ENCODE results near the gene SPATA32. TPM values are rescaled to one million over a fixed set of nuclear protein-coding genes. Genes with fewer than 3 reads are reported as not detected.
A peak's percentile ranks its signal among the peaks of the same experiment; 100 is the strongest.

SPATA32 gene
- total RNA-seq, 2 donors from 2014 or later = not detected

- Histone ChIP-seq H3K9me3 (no peaks in the 10 kb centered on the region), H3K27me3 (peaks cover 10% of the 10 kb centered on the region), H3K27ac (no peak overlapping the region), H3K36me3 (no peaks in the 10 kb centered on the region), H3K9ac (ENCODE audit: low read depth in 2 of 2, low read length in 2 of 2) (peak overlapping the region in 1 of 2 donors; percentile 38), H3K4me1 (peaks cover 8% of the 10 kb centered on the region), H3K4me3 (no peak overlapping the region)
- TF ChIP-seq, protein P1, sequence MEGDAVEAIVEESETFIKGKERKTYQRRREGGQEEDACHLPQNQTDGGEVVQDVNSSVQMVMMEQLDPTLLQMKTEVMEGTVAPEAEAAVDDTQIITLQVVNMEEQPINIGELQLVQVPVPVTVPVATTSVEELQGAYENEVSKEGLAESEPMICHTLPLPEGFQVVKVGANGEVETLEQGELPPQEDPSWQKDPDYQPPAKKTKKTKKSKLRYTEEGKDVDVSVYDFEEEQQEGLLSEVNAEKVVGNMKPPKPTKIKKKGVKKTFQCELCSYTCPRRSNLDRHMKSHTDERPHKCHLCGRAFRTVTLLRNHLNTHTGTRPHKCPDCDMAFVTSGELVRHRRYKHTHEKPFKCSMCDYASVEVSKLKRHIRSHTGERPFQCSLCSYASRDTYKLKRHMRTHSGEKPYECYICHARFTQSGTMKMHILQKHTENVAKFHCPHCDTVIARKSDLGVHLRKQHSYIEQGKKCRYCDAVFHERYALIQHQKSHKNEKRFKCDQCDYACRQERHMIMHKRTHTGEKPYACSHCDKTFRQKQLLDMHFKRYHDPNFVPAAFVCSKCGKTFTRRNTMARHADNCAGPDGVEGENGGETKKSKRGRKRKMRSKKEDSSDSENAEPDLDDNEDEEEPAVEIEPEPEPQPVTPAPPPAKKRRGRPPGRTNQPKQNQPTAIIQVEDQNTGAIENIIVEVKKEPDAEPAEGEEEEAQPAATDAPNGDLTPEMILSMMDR (IDR thresholded peaks at IDR 0.05) = no peak
- intact Hi-C loops (cut with DNase I) = no loop called here
- peak; percentile 88 for DNase-seq
Observed at GRCh38 chr17:45243750-45244149, 18.1 kb downstream of the SPATA32 start.

DNA sequence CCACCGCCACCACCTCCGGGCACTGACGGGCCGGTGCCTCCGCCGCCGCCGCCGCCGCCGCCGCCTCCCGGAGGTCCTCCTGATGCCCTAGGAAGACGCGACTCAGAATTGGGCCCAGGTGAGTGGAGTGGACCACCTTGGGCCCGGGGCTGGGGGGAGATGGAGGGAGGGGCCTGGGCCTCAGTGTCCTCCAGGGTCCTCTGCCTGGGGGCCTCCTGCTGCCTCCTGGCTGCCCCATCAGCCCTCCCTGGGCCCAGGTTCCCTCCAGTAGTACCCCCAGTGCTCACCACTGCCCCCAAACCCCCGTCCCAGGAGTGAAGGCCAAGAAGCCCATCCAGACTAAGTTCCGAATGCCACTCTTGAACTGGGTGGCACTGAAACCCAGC, 19.9 kb downstream of the SPATA32 start:
- no peak overlapping the region for H3K9ac ChIP-seq (ENCODE audit: low read depth in 2 of 2, low read length in 2 of 2)
- no peak overlapping the region for H3K4me3 ChIP-seq

GRCh38 chr17:45241328-45242028, 20.4 kb downstream of the SPATA32 start:
- DNase-seq = peak; percentile 62
- Histone ChIP-seq H3K27ac (no peak overlapping the region), H3K4me3 (peak overlapping the region; percentile 4), H3K27me3 (peaks cover 10% of the 10 kb centered on the region), H3K9ac (ENCODE audit: low read depth in 2 of 2, low read length in 2 of 2) (no peak overlapping the region), H3K36me3 (no peaks in the 10 kb centered on the region), H3K9me3 (no peaks in the 10 kb centered on the region), H3K4me1 (peaks cover 2% of the 10 kb centered on the region)
- intact Hi-C loops (cut with DNase I) = no loop called here
- TF ChIP-seq, protein P1 (IDR thresholded peaks at IDR 0.05) = no peak

More for the DNA sequence above, 19.9 kb downstream of the SPATA32 start:
- Histone ChIP-seq H3K9me3 (no peaks in the 10 kb centered on the region), H3K27ac (no peak overlapping the region), H3K36me3 (no peaks in the 10 kb centered on the region), H3K4me1 (peaks cover 7% of the 10 kb centered on the region), H3K27me3 (peaks cover 10% of the 10 kb centered on the region)
- intact Hi-C loops (cut with DNase I) = no loop called here
- DNase-seq = no peak
- TF ChIP-seq, protein P1 (IDR thresholded peaks at IDR 0.05) = no peak

DNA sequence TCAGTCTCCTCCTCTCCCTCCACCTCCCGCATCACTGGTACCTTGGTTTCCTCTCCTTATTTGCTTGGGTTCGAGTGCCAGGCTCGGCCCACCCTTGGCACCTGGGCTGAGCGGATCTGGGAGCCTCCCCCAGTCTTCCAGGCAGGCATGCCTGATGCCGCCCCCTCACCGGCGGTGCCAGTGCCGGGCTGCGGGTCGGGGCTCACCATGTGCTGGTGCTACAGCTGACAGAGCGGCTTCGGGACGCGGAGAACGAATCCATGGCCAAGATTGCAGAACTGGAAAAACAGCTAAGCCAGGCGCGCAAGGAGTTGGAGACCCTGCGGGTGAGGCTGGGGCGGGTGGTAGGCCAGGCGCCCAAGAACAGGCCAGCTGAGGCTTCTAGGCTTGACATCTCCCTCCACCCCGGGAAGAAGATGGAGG, 21.0 kb downstream of the SPATA32 start:
- Histone ChIP-seq H3K4me1 (no peaks in the 10 kb centered on the region), H3K9ac (ENCODE audit: low read depth in 2 of 2, low read length in 2 of 2) (no peak overlapping the region), H3K4me3 (no peak overlapping the region), H3K27me3 (peaks cover 10% of the 10 kb centered on the region), H3K27ac (no peak overlapping the region), H3K36me3 (no peaks in the 10 kb centered on the region), H3K9me3 (no peaks in the 10 kb centered on the region)
- intact Hi-C loops (cut with DNase I) = no loop called here
- TF ChIP-seq, protein P1 (IDR thresholded peaks at IDR 0.05) = no peak
- DNase-seq = no peak

DNA sequence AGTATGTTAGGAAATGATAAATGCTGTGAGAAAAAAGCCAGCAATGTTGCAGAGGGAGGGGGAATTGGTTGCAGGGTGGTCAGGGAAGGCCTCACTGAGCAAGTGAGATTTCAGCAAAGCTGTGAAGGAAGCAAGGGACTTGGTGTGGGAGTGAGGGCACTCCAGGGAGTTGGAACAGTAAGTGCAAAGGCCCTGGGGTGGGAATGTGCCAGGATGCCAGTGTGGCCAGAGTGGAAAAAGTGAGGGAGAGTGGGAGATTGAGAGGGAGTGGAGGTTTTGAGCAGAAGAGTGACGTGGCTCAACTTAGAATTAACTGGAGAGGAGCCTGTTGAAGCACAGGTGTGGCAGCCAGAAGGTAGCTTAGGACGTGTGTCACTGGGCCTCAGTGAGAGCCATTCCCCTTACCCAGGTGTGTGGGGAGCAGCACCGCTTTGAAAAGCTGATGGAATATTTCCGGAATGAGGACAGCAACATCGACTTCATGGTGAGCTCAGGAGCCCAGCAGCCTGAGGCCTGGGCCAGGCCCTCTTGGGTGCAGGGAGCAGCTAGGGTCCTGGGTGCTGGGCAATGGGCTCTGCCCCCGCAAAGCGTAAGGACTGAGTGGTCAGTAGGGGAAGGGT, 23.6 kb downstream of the SPATA32 start:
- H3K9ac ChIP-seq (ENCODE audit: low read depth in 2 of 2, low read length in 2 of 2) = no peak overlapping the region
- H3K9me3 ChIP-seq = no peaks in the 10 kb centered on the region
- H3K4me1 ChIP-seq = no peaks in the 10 kb centered on the region
- no peak overlapping the region for H3K27ac ChIP-seq
- intact Hi-C loops (cut with DNase I) = no loop called here
- TF ChIP-seq, protein P1 (IDR thresholded peaks at IDR 0.05) = no peak
- no peak for DNase-seq
- H3K36me3 ChIP-seq = no peaks in the 10 kb centered on the region
- no peak overlapping the region for H3K4me3 ChIP-seq
- peaks cover 10% of the 10 kb centered on the region for H3K27me3 ChIP-seq
